NK-92 treated with Interleukin-12 subunit alpha and Interleukin-12 subunit beta, amount 100 ng/mL, for 24 hours (cell line): Measurements from ENCODE around the gene CTNNBIP1.

Source experiments
- DNase-seq: peaks from one replicate; lab custom pipeline; 2025; lab: John Stamatoyannopoulos, UW

CTNNBIP1 gene

GRCh38 chr1:9853249-9853595 lies 56.8 kb downstream of the CTNNBIP1 start:
- DNase-seq: no peak

GRCh38 chr1:9852410-9853248 lies 57.4 kb downstream of the CTNNBIP1 start:
- no peak for DNase-seq

DNA sequence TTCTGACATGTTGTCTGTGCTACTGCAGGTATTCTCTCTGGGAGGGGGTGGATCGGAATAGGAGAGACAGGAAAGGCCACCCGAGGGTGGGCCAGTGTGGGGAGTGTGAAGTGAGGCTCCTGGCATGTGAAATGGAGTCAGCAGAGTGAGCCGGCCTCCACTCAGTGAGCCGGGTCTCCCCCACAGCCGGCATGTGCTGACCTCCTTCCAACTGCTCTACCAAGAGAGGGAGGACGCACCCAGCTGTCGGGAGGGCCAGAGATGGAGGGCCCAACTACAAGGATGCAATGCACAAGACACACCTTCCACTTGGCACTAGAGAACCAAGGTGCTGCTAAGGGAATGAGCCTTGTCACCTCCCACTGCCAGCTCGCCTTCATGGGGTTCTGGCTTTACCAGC lies 58.1 kb downstream of the CTNNBIP1 start:
- DNase-seq: no peak

DNA sequence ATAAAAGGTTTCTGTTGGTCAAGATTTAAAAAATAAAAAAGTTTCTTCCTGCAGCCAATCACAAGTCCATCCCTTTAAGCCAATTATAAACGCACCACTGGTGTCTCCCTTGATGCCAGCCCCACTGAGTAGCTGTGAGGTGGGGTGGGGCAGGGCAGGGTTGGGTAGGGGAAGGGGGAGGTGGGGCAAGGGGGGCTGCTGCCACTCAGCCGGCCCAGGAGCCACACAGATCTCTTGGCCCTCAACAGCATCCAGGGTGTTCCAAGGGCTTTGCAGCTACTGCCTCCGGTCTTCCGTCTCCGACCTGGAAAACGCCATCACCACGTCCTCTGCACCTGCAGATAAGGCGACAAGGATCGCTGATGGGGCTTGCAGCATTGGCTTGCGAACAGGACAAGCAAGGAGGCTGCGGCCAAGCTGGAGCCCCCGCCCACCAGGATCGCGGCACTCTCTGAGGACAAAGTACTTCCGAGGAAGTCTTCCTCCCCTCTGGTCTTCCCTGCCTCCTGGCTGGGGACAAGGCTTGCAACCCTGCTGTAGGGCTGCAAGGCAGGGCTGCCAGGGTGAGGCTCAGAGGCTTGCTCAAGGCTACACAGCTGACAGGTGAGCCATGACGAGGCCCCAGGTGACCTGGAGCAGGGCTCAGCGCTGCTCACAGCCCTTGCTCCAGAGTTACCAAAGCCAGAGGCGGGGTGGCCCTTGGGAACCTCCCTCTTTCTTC lies 59.5 kb downstream of the CTNNBIP1 start:
- DNase-seq: no peak

DNA sequence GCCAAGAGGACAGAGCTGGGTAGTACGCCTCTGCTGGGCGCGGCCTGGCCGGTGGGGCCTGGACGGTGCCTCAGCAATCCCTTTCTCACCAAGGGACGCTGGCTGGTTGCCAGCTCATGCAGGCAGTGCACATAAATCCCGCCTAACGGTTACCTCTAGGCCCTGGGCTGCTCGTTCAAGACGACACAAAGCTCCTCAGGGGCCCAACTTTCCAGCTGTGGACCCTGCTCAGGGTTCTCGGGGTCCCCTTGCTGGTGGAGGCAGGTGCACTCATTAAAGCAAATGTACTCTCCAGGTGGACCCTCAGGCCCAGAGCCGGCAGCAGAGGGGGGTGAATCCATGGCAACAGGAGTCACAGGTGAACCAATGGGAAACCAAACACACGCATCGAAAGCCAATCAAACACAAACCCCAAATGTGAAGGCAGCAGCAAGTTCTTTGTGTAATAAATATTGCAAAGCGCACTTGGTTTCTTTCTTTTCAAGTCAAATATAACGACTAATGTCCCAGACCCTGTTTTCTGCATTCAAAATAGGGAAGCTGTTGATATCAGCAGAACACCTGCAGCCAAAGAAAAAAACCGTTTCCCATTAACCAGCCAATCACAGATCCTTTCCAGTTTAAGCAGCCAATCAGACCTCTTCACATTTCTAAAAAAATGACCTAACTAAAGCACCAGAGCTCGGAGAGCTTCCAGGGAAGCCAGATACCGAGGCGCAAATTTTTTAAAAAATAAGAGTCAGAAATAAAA lies 60.2 kb downstream of the CTNNBIP1 start:
- DNase-seq: no peak

DNA sequence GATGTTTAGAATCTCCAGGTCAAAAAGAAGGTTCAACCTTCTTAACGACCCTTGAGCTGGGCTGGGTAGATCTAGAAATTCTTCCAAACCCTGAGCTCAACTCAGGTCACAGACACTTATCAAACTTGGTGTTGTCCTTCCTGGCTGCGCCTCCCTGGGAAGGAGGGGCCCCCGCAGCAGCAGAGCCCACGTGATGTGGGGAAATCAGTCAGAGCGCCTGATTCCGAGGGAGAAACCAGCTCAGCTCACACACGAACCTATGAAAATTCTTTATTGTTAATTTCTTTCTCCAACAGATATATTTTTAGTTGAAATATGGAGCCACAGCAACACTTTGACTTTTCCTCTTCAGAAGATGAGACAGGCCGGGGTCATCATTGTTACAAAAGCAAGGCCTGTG lies 62.0 kb downstream of the CTNNBIP1 start:
- DNase-seq: no peak

DNA sequence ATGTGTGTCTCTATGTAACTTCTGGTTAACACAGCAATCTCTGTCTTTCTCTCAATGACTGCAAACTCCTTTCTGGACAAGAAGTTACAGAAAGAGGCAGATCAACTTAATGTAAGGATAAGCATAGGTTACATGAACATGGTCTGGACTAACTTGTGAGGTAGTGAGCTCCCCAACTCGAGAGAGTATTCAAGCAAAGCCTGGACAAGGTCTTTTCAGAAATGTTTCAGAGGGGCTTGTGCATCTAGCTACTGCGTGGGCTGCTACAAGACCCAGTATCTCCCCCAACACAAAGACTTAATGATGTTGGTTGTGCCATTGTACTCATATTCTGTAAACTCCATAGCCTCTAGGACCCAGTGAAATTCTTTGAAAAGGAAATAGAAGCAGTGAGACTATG lies 62.8 kb downstream of the CTNNBIP1 start:
- no peak for DNase-seq

- no peak for DNase-seq
Measured at GRCh38 chr1:9846611-9847171, 63.4 kb downstream of the CTNNBIP1 start.

DNA sequence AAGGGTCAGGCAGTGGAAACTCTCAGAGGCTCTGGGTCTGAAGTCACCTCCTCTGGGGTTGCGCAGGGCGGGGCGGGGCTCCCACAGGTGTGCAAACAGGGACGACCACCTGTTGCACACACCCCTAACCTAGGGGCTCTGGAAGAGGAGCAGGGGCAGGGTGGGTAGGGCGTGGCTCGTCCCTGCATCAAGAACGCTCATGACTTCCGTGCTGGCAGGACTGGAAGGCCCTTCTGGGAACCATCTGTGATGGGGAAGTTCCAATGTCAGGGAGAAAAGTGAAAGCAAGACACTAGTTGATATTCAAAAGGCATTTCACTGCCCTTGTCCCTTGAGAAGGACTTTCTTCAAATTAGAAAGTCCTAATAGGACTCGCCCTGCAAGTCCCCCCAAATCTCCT lies 64.2 kb downstream of the CTNNBIP1 start:
- no peak for DNase-seq

GRCh38 chr1:9844756-9845155 lies 65.3 kb downstream of the CTNNBIP1 start:
- DNase-seq: no peak

DNA sequence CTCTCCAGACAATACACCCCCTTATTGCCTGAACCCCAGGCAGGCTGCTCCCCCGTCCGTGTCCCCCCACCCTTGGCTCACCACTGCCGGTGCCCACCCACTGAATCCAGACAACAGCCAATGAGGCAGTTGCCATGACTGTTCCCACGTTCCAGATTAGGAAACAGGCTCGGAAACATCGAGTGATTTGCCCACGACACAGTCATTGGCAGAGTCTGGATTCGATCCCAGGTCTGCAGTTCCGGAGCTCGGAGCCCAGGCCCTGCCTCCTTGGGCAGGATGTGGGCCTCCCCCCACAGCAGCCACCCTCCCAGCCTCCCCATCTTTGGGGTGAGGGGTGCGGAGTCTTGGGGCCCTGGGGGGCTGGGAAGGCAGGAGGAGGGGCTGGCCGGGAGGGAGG lies 66.0 kb downstream of the CTNNBIP1 start:
- DNase-seq: no peak

DNA sequence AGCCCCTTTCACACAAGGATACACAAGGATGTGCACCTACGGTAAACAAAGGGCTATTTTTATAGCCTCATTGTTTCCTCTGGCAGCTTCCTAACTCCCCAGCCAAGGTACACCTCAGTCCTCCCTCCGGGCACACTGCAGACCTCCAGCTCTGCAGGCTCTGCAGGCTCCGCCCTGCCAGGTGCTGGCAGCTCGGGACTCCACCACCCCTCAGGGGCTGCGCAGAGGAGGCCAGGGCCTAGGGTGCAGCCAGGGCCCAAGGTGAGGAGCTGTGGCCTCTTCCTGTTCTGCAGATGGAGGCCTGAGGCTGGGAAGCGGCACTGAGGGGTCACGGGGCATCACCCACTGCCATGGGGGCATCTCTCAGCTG lies 66.5 kb downstream of the CTNNBIP1 start:
- DNase-seq: no peak

DNA sequence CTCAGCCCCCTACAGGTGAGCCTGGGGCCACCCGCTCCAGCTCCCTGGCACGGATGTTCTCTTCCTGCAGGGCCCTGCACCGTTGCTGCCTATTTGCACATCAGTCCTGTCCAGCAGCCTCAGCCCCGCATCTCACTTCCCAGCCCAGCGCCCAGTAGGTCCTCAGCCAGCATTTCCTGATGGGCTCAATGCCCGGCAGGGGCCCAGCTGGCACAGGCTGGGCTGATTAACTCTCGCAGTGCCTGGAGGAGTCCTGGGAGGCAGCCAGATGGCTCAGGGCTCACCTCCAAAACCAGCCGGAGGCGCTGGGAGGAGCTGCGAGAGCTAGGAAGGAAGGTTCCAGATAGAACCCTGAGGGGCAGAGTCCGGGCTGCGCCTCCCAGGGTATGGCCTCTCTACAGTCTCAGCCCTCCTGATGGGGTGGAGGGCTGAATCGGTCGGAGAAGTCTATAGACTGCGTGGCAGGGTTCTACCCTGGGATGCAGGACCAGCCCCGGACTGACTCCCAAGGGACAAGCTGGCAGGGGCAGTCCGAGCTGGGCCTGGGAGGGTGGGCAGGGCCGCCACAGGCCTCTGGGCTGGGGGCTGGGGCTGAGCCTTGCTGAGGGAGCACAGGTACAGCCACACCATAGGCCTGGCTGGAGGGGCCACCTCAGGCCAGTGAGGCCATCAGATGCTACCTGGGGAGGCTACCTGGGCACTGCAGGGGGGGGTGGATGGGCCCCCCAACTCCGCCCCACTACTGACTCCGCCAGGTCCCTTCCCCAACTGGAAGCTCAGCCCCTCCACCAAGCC lies 67.1 kb downstream of the CTNNBIP1 start:
- DNase-seq: no peak

GRCh38 chr1:9842073-9842711 lies 67.9 kb downstream of the CTNNBIP1 start:
- no peak for DNase-seq

DNA sequence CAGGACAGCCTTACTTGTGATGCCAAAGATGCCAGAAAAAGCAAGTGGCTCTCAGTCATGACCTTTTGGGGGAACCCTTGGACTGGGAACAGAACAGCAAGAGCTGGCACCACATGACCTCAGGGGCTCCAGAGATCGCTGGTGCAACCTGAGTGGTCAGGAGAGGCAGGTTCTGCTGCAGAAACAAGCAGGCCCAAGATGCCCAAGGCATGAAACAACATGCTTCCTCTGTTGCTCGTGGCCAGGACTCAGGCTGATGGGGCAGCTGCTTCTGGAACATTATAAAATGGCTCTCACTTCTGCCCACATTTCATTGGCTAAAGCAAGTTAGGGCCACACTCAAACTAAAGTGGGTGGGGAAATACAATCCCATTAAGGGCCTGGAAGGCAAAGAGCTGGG lies 68.6 kb downstream of the CTNNBIP1 start:
- no peak for DNase-seq

- DNase-seq: no peak
Measured at GRCh38 chr1:9840176-9840575, 69.9 kb downstream of the CTNNBIP1 start.

GRCh38 chr1:9838946-9839345 lies 71.1 kb downstream of the CTNNBIP1 start:
- no peak for DNase-seq

- DNase-seq: no peak
Measured at GRCh38 chr1:9836632-9836960, 73.5 kb downstream of the CTNNBIP1 start.

- DNase-seq: no peak
Measured at GRCh38 chr1:9835758-9836631, 74.1 kb downstream of the CTNNBIP1 start.

DNA sequence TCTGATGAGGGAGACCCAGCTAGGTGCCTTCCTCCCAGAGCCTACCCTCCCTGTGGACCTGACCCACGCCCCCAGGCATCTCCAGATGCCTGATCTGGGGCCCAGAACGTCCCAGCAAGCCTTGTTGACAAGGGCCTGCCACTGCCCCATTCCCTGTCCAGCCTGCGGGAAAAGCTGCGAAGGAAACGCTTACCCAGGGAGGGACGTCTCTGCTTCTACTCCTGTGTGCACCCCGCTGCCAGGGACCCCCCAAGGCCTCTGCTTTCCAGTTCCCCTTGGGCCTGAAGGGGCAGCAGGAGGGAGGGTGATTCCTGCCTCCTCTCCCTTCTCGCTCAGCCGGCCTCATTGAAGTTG lies 74.7 kb downstream of the CTNNBIP1 start:
- DNase-seq: no peak

GRCh38 chr1:9833632-9834031 lies 76.4 kb downstream of the CTNNBIP1 start:
- DNase-seq: no peak
